Naive thymus-derived CD8-positive, alpha-beta T cell (primary cell): Measurements from ENCODE around the gene SLC19A1. TPM values are rescaled to one million over a fixed set of nuclear protein-coding genes. Genes with fewer than 3 reads are reported as not detected.

Experiments
- ATAC-seq, 2 donors: fragments of 150-1000 bp; cut with Tn5 transposase in 1 of 2; sonication (Bioruptor Pico), chemical (Tn5 transposase) in 1 of 2; 1 replicate in 1 of 2; 2 replicates in 1 of 2; pipeline ENCODE4 v1.10.0; 2021; ENCODE audit warnings: mild to moderate bottlenecking in 2 of 2, moderate library complexity in 2 of 2
- POLR2A ChIA-PET: fragments of 350-600 bp; sonication (Branson Sonifier 250); formaldehyde crosslinking; loops from one replicate; lab custom pipeline; 2021; ENCODE audit warnings: antibody characterized with exemption; lab: Charles Lee
- DNase-seq, 10 donors: peaks; one replicate each; pipeline versions ENCODE4 v3.0.0 to v3.0.0-alpha.2; 2020 to 2022
- H3K27ac Mint-ChIP-seq, 10 donors: one replicate each; pipeline ENCODE4 v1.8.0; 2020 to 2022; ENCODE audit warnings: mild to moderate bottlenecking in 10 of 10, mixed read lengths in 10 of 10, moderate library complexity in 4 of 10, inconsistent platforms in 1 of 10
- H3K27me3 Mint-ChIP-seq, 5 donors: one replicate each; pipeline ENCODE4 v1.8.0; 2021 to 2022; ENCODE audit warnings: mixed read lengths in 5 of 5
- H3K36me3 Mint-ChIP-seq, 3 donors: one replicate each; pipeline ENCODE4 v1.8.0; 2020 to 2022; ENCODE audit warnings: mixed read lengths in 3 of 3, mild to moderate bottlenecking in 2 of 3, inconsistent platforms in 1 of 3
- H3K4me1 Mint-ChIP-seq, 4 donors: one replicate each; pipeline ENCODE4 v1.8.0; 2021 to 2022; ENCODE audit warnings: mixed read lengths in 4 of 4
- H3K4me3 Mint-ChIP-seq, 10 donors: one replicate each; pipeline ENCODE4 v1.8.0; 2020 to 2022; ENCODE audit warnings: mild to moderate bottlenecking in 10 of 10, mixed read lengths in 10 of 10, moderate library complexity in 6 of 10, inconsistent platforms in 1 of 10
- H3K9me3 Mint-ChIP-seq, 9 donors: one replicate each; pipeline ENCODE4 v1.8.0; 2020 to 2022; ENCODE audit warnings: mixed read lengths in 9 of 9, mild to moderate bottlenecking in 3 of 9, inconsistent platforms in 1 of 9, moderate library complexity in 1 of 9
- polyA plus RNA-seq, 3 donors: library from polyadenylated mRNA; unstranded; fragments of 300-500 nt; fragmentation: Illumina TruSeq; gene quantifications; one replicate each; pipeline ENCODE4 v1.2.3, GENCODE V29; 2021
- total RNA-seq, 8 experiments: library from RNA in 2 of 8; stranded (reverse) in 2 of 8; gene quantifications; one replicate each; pipeline ENCODE4 v1.2.3 and lab custom pipeline; 2021 to 2026

Gene SLC19A1
- total and polyA plus RNA-seq, 5 experiments from 2014 or later = 4.6 to 14.4 (median 10.2) TPM

DNA sequence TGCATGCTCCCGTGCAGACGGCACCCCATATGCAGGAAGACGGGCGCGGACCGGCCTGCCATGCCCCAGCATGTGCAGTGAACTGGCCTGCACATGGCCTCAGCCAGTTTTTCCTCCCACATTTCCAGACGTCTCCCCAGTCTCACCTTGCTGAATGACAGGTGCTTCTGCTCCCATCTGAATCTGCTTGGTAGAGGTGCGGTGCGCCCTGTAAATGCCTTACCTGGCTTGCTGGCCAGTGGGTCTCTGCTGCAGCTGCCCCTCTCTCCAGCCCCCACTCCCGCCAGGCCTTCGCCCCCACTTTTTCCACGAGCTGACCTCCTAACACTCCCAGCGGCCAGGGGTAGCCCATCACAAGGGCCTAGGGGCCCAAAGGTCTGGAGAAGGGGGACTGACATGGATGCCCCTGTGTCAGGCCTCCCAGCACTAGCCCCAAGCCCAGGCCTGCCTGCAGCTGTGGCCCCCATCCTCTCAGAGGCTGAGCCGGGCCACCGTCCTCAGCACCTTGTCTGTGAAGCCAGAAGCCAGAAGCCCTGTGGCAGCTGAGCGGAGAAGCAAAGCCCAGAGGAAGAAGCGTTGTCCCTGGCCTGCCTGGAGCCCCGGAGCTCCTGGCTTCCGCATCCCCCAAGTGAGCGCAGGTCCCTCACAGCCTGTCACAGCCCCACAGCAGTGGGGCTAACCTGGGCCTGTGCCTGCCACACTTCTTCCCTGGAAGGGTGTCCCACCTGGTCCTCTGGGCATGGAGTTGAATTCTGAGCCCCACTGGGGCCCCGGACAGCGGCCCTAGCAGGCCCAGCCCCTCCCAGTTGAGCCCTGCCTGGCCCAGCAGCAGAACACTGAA lies 3.7 kb upstream of the SLC19A1 start:
- Mint-ChIP-seq H3K27me3 (no peaks in the 10 kb centered on the region), H3K4me3 (peak overlapping the region in 1 of 10 donors; percentile 4), H3K36me3 (no peaks in the 10 kb centered on the region), H3K4me1 (peaks cover 10 to 39% (median 30%) of the 10 kb centered on the region in 4 donors), H3K27ac (peak overlapping the region in 7 of 10 donors; percentile 1 to 49 (median 30)), H3K9me3 (peaks cover 0 to 1% (median 0%) of the 10 kb centered on the region in 9 donors)
- DNase-seq (peak in 1 of 10 donors; percentile 10), ATAC-seq (no peak)
- POLR2A ChIA-PET = no interaction called here

- Mint-ChIP-seq H3K4me1 (peaks cover 5 to 39% (median 30%) of the 10 kb centered on the region in 4 donors), H3K4me3 (peak overlapping the region in 2 of 10 donors; percentile 4 to 5), H3K27ac (peak overlapping the region in 7 of 10 donors; percentile 1 to 44 (median 23)), H3K36me3 (no peaks in the 10 kb centered on the region), H3K27me3 (no peaks in the 10 kb centered on the region), H3K9me3 (peaks cover 0 to 1% (median 0%) of the 10 kb centered on the region in 9 donors)
- DNase-seq (no peak), ATAC-seq (no peak)
- POLR2A ChIA-PET = interaction anchor here (1.3 kb wide), 1 partner anchor 11 kb away, joined by 4 read pairs; no protein-coding TSS in a partner anchor
Observed at GRCh38 chr21:45545236-45545570, 3.0 kb upstream of the SLC19A1 start.

GRCh38 chr21:45544449-45545235 lies 2.4 kb upstream of the SLC19A1 start:
- H3K27ac Mint-ChIP-seq = peak overlapping the region in 3 of 10 donors; percentile 3 to 22 (median 11)
- POLR2A ChIA-PET = interaction anchor here (1.3 kb wide), 1 partner anchor 11 kb away, joined by 4 read pairs; no protein-coding TSS in a partner anchor
- peak overlapping the region in 5 of 10 donors; percentile 5 to 70 (median 22) for H3K4me3 Mint-ChIP-seq

DNA sequence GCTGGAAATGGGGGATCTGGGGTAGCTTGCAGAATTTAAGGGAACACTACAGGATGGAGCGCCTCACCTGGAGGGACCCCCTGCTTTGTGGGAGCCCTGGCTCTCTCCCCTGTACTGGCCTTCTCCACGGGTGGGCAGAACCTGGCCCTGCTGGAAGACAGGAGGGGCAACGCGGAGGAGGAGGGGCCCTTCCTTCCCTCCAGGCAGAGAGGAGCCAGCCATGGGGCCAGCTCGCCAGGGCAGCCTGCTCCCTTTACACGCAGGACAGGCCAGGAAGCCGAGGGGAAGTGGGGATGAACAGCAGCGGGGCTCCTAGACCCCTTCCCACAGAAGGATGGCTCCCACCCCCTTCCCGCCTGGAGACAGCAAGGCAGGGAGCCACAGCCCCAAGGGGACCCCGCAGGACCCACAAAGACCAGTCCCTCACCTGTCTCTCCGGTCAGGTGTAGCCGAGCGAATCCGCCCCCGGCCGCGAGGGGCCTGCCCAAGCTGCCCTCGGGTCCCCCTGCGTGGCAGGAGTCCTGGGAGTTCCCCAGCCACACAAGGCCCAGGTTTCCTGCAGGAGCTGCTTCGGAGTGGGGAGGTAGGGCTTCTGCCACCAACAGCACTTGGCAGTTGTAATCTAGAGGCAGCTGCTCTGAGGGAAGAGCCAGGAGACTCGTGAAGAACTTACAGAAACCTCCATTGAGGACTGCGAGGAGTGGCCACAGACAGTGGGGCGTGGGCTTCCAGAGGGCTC lies 1.6 kb upstream of the SLC19A1 start:
- Mint-ChIP-seq H3K4me1 (peaks cover 4 to 35% (median 21%) of the 10 kb centered on the region in 4 donors), H3K27me3 (no peaks in the 10 kb centered on the region), H3K4me3 (peak overlapping the region in 9 of 10 donors; percentile 59 to 79 (median 63)), H3K27ac (peak overlapping the region in 9 of 10 donors; percentile 18 to 77 (median 66)), H3K36me3 (no peaks in the 10 kb centered on the region), H3K9me3 (no peaks in the 10 kb centered on the region)
- POLR2A ChIA-PET = interaction anchor here (1.2 to 1.3 kb wide), 2 partner anchors 12 to 66 kb away, joined by 4 read pairs; no protein-coding TSS in a partner anchor
- peak in 2 of 10 donors; percentile 16 to 55 for DNase-seq
- ATAC-seq = no peak

More at GRCh38 chr21:45544449-45545235, 2.4 kb upstream of the SLC19A1 start:
- no peaks in the 10 kb centered on the region for H3K36me3 Mint-ChIP-seq
- no peaks in the 10 kb centered on the region for H3K27me3 Mint-ChIP-seq
- H3K4me1 Mint-ChIP-seq = peaks cover 5 to 37% (median 27%) of the 10 kb centered on the region in 4 donors
- DNase-seq = peak in 1 of 10 donors; percentile 11
- no peak for ATAC-seq
- peaks cover 0 to 1% (median 0%) of the 10 kb centered on the region in 9 donors for H3K9me3 Mint-ChIP-seq

- ATAC-seq (no peak), DNase-seq (peak in 1 of 10 donors; percentile 16)
- POLR2A ChIA-PET = interaction anchor here (1.2 kb wide), 1 partner anchor 65 kb away, joined by 4 read pairs; no protein-coding TSS in a partner anchor
- Mint-ChIP-seq H3K36me3 (no peaks in the 10 kb centered on the region), H3K27ac (peak overlapping the region in 9 of 10 donors; percentile 18 to 77 (median 68)), H3K4me1 (peaks cover 4 to 35% (median 19%) of the 10 kb centered on the region in 4 donors), H3K4me3 (peak overlapping the region in 9 of 10 donors; percentile 59 to 79 (median 63)), H3K9me3 (no peaks in the 10 kb centered on the region), H3K27me3 (no peaks in the 10 kb centered on the region)
Observed at GRCh38 chr21:45543371-45543709, 1.1 kb upstream of the SLC19A1 start.

GRCh38 chr21:45542667-45543370 lies 579 bp upstream of the SLC19A1 start:
- Mint-ChIP-seq H3K9me3 (no peaks in the 10 kb centered on the region), H3K27ac (peak overlapping the region in 6 of 10 donors; percentile 40 to 69 (median 64)), H3K27me3 (no peaks in the 10 kb centered on the region), H3K4me3 (peak overlapping the region in 8 of 10 donors; percentile 40 to 79 (median 60)), H3K4me1 (peaks cover 4 to 34% (median 19%) of the 10 kb centered on the region in 4 donors), H3K36me3 (no peaks in the 10 kb centered on the region)
- DNase-seq (peak in 2 of 10 donors; percentile 20 to 55), ATAC-seq (peak; percentile 17 to 38)
- POLR2A ChIA-PET = interaction anchor here (0.6 to 1.2 kb wide), 4 partner anchors 60 to 259 kb away, joined by 3 to 6 read pairs (median 4); no protein-coding TSS in a partner anchor

DNA sequence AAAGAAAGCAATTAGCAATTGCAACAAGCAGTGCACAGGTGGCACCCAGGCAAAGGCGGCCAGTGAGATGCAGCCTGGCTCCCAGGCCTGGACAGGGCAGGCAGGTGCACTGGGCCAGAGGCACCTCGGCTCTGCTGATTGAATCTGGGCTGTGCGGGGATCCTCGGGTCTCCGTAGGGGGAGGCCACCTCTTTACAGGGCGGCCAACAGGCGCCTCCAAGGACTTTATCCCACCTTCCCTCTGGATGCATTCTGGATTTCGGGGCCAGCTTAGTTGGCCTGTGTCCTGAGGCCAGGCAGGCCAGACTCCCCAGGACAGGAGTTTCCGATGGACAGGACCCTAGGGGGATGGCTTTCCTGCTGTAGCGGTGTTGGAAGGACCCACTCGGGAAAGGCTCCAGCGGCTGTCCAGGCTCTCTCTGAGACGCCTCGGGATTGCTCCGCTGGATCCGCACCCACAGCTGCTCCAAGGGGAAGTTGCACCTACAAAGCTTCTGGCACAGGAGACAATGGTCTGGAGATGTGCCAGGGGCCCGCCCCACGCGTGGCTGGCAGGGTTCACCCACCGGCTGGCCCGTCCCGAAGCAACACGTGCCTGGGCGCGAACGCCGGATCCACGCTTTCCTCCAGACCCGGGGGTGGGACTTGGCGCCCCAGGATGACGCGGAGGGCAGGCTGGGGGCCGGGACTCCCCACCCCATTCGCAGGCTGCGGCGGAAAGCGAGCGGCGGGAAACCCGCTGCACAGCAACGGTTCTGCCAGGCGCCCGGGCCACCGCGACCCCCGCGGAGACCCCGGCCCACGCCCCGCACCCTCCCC lies 810 bp downstream of the SLC19A1 start:
- POLR2A ChIA-PET = no interaction called here
- peak overlapping the region; percentile 66 to 88 (median 76) for H3K4me3 Mint-ChIP-seq
- ATAC-seq (peak; percentile 73 to 80), DNase-seq (peak; percentile 49 to 84 (median 68))
- H3K9me3 Mint-ChIP-seq = no peaks in the 10 kb centered on the region
- peak overlapping the region in 9 of 10 donors; percentile 56 to 91 (median 88) for H3K27ac Mint-ChIP-seq
- H3K4me1 Mint-ChIP-seq = peaks cover 4 to 31% (median 16%) of the 10 kb centered on the region in 4 donors
- H3K27me3 Mint-ChIP-seq = no peaks in the 10 kb centered on the region
- H3K36me3 Mint-ChIP-seq = peaks cover 0 to under 1% (median 0%) of the 10 kb centered on the region in 3 donors

DNA sequence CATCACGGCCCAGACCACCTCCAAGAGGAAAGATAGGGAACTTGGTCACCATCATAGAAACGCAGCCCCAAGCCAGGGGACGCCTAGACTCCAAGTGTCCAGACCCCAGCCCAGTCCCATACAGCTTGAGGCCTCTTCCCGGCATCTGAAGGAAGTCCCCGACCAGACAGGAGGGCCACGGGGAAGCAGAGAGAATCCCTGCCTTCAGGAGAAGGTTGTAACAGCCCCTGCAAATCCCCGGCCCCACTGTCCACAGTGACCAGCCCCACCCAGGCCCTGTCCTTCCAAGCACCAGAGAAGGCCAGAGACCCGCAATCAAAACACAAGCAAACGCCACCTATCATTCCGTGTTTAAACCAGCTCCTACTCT lies 1.7 kb downstream of the SLC19A1 start:
- Mint-ChIP-seq H3K27me3 (no peaks in the 10 kb centered on the region), H3K4me3 (peak overlapping the region; percentile 66 to 88 (median 76)), H3K9me3 (no peaks in the 10 kb centered on the region), H3K4me1 (peaks cover 4 to 39% (median 20%) of the 10 kb centered on the region in 4 donors), H3K36me3 (peaks cover 0 to 4% (median 0%) of the 10 kb centered on the region in 3 donors), H3K27ac (peak overlapping the region in 9 of 10 donors; percentile 28 to 91 (median 88))
- ATAC-seq (no peak), DNase-seq (peak in 2 of 10 donors; percentile 14 to 57)
- POLR2A ChIA-PET = no interaction called here

DNA sequence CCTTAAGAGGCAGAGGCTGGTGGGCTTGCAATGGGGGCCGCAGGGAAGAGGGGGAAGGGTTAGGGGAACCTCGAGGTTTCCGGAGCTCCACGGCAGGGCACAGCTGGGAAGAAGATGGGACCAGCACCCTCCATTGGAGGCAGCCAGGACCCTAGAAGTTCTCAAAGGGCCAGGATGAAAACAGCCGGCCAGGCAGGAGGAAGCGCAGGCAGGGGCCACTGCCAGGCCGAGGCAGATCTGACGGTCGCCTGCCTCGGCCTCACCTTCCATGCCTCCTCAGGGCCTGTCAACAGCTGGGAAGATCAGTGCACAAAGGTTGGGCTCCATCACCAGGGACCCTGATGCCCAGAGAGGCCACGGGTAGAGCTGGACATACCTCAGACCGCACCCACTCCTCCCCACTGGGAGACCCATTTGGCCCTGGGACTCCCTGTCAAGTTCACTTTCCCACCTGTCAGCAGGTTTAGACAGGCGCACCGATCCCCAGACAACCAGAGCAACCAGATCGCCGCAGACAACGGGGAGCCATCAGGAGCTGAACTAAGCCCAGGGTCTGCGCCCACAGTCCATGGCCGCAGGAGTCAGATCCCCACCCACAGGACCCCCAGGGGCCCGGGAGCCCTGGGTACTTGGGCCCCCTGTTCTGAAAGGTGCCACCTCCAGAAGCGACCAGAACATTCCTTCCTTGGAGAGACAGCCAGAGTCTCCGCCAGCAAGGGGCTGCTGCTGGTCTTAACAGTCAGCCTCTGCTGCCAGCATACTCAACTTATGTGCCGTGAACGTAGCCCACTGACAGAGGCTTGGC lies 2.2 kb downstream of the SLC19A1 start:
- POLR2A ChIA-PET = no interaction called here
- Mint-ChIP-seq H3K27me3 (no peaks in the 10 kb centered on the region), H3K36me3 (peaks cover 0 to 4% (median 0%) of the 10 kb centered on the region in 3 donors), H3K9me3 (no peaks in the 10 kb centered on the region), H3K4me1 (peaks cover 5 to 43% (median 25%) of the 10 kb centered on the region in 4 donors), H3K4me3 (peak overlapping the region; percentile 66 to 88 (median 76)), H3K27ac (peak overlapping the region in 7 of 10 donors; percentile 10 to 91 (median 63))
- peak in 2 of 10 donors; percentile 9 to 50 for DNase-seq
- no peak for ATAC-seq
